Fibroblast of skin of left biceps (primary cell): Measurements from ENCODE around the gene MICU2.

Source experiments
- DNase-seq, 2 experiments: peaks; one replicate each; pipeline ENCODE4 v3.0.0-alpha.2; 2013; ENCODE audit warnings: low read depth in 2 of 2

The MICU2 gene, protein sequence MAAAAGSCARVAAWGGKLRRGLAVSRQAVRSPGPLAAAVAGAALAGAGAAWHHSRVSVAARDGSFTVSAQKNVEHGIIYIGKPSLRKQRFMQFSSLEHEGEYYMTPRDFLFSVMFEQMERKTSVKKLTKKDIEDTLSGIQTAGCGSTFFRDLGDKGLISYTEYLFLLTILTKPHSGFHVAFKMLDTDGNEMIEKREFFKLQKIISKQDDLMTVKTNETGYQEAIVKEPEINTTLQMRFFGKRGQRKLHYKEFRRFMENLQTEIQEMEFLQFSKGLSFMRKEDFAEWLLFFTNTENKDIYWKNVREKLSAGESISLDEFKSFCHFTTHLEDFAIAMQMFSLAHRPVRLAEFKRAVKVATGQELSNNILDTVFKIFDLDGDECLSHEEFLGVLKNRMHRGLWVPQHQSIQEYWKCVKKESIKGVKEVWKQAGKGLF

DNA sequence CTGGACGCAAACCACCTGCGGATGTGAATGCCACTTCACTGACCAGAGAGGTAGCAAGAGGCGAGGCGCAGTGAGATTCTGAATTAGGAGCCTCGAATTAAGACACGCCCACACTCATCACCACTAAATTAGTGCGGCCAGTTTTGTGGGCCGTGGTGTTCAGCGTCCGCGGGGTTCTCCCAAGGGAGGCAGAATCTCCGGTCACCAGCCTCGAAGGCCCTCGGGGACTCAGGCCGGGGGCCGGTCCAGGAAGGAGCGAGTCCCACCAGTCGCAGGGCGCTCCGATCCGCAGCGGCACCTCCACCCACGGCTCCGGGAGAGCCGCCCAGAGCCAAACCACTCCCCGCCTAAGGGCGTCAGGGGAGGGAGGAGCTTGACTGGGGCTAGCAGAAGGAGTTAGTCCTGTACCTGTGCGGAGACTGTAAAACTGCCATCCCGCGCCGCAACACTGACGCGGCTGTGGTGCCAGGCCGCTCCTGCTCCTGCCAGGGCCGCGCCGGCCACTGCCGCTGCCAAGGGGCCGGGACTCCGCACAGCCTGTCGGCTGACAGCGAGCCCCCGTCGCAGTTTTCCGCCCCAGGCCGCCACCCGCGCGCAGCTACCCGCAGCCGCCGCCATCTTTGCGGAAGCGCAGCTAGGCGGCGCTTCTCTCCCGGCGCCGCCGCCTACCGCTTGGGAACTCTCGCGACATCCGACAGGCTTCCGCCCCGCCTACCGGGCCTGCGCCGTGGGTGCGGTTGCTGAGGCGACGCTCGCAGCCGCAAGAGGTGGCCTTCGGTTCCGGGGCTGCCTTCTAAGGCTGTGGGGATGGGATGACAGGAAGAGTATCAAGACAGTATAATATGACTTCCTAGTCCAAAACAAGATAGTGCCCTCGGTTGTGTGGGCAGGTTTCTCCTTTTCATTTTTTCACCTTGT, at the start of gene MICU2:
TSS of gene MICU2 (minus strand) at position 640 of the 918 bp plus-strand sequence. CDS start at position 618, 22 bp downstream.
- peak; percentile 79 to 82 for DNase-seq

DNA sequence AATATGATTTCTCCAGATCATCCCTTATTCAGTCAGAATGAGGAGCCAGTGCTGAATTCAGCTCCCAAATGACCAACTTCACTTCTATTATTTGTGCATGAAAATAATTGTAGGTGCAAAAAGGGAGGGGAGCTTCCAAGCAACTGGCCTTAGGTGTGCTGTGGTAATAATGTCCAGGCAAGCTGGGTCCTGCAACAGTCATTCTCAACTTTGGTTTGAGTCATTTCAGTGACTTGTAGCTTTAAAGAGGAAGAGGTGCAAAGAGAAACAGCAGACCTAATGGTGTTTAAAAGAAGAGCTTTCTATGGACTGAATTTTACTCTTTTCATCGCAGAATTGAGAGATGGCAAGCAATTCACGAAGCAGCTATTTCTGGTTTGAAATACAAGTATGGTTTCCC, 37.7 kb upstream of the MICU2 start:
- DNase-seq, result no peak

DNA sequence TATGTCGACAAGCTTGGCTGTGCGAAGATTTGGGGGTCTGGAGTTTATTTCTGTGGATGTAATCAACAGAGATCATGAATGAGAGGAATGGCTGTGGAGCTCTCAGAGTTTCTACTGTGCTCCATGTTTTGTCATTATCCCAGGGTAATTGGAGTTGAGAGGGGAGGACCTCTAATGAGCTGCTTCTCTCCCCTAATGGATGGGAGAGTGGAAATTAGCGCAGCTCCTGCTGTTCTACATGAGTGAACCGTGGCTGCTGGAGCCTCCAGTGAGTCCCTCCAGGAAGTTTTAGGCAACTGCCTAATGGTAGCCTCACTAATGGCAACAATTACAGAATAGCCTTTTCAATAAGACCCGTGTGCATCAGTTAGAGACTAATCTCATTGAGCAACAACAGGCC, 35.6 kb upstream of the MICU2 start:
- no peak for DNase-seq

DNA sequence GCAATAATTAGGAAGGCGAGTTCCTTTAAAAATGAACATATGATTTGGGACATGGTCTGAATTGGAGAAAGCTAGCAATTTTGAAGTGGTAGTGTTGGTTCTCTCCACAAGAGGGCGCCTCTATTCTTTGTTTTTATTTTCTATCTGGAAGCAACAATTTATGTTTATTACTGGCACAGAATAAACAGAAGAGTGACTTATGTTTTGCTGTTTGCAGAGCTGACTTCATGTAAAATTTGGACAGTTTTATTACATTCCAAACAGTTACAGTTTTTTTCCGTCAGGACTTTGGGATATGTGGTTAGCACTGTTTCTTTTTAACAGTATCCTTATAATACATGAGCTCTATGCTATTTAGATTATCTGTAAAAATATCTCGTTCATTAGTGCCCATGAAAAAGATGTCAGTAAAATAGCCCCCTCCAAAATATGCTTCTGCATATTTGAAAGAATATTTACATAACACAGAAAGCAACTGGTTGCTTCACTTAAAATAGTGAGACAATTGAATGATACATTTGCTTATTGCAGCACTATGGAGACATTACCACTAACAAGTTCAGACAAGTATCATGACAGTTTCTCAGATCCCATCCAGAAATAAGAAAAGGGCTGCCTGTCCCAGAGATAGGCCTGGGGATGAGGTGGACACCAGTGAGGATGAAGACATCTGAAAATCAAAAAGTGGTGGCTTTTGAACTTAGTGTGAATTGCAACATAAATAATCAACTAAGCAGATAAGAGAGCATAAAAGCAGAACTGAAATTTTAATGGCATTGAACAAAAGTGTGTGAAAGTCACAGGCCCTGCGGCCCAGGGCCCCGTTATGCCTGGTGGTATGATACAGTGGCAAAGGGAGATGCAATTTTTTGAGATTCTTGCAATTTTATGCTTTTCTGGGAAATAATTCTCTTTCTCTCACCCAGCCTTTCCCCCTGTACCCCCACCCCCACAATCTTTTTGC, 34.6 kb upstream of the MICU2 start:
- DNase-seq, result no peak

DNA sequence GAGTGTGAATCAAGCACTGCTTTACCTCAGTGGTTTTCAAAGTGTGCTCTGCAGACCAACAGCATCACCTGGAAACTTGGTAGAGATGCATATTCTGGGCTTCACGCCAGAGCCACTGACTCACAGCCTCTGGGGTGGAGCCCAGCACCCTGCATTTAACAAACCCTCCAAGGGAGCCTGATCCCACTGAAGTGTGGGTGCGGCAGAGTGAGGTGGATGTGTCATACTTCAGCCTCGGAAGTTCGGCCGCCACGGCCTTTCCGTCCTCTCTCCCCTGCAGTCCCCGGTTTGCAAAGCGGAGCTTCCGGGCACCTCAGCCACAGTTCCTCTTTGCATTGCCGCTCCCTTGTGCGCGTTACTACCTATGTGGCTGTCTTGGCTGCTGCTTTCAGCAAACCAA, 33.3 kb upstream of the MICU2 start:
- DNase-seq, result no peak

DNA sequence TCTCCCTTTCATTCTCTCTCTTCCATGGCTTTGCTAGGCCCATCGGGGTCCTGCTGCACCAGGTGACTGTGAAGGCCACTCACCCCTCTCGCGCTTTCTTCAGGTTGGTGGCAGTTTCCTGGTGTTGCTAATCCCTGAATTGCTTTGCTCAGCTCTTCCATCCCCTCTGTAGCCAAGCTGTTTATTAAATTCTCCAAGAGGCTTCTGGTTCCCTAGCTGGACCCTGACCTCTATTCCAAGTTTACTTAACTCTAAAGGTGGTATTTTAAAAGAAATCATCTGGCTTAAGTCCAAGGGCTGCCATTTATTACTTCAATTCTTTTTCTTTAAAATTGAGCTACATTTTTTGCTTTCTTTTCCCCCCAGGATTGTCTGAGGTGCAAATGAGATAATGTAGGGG, 32.7 kb upstream of the MICU2 start:
- no peak for DNase-seq

DNA sequence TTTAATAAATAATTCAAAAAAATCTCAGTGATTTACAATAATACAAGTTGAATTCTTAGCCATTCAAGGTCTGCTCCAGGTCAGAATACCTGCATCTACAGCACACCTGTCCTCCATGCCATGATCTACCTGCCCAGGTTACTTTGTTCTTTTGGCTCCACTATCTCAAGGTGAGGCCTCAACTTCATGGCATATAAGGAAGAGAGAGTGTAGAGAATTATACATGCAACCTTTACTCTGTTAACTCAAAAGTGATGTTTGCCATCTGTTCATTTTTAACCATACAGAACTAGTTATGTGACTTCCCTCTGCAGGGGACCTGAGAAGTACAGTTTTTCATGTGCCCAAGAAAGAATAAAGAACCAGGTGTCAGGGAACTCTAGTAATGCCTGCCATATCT, 28.2 kb upstream of the MICU2 start:
- DNase-seq, result no peak

DNA sequence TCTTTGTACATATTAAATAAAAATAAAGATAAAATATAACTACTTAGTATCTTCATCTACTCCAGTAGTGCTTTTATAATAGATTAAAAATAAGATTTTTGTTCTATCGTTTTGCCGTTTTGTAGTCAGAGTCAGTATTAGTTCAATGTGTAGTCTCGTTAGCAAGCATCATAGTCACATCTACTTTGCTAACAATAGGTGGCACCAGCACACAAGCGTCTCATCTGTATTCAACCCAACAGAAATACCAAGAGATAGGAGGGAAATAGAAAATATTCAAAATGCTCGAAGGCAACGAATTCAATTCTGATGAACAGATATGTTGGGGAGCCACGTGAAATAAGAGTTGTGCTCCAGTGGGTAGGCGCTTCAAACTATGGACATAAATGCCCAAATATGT, 21.4 kb upstream of the MICU2 start:
- DNase-seq, result no peak

DNA sequence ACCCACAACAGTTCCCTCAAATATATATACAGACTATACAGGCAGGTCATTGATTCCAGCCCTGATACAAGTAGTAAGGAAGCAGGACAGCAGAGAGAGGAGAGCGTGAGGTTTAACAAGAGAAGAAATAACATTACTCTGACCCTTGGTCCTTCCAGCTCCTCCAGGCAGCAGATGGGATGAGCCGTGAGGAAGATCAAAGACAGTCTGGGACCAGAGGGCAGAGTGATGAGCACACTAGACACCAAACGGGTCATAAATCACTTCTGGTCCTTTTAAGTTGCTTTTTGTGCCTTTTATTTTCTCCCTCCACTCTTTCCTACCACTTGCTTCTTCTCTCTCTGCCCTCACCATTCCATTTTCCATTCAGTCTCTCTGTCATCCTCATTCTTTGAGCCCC, 16.9 kb upstream of the MICU2 start:
- DNase-seq, result no peak

DNA sequence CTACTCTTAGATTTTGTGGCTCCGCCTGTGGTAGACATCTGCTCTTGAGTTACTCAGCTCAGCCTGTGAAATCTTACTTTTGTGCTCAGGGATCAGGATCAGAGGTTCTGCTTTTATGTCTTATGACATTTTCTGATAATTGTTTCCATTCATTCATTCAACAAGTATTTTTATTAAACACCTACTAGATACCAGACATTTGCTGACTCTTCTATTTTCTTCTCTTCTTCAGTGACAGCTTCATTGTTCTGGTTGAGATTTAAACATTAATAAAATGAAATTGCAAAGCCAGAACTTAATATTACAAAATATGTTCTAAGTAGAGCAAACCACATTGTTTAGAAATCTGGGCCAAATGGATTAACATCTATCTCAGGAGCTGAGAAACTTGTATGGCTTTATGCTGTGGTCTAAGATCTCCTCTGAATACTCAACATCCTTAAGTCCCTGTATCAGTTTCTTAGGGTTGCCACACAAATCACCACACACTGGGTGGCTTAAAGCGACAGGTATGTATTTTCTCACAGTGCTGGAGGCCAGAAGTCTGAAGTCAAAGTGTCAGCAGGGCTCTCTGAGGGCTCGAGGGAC, 15.8 kb upstream of the MICU2 start:
- no peak for DNase-seq

DNA sequence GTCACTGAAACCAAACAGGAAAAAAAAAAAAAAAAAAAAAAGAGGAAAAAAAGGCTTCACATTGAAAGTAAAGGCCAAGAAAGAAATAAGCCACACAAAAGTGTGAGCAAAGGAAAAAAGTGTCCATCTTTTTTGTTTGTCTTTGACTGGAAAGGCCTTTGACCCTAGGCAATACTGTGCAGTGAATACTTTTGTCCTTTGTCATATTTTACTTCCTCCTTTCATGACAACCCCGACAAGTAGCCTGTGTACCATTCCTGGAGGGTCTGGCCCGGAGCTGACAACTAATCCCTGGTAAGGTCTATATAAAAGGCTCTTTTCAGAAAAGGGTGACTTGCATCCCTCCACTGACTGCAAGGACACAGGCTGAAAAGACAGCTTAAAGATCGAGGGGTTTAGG, 12.9 kb upstream of the MICU2 start:
- DNase-seq, result no peak

DNA sequence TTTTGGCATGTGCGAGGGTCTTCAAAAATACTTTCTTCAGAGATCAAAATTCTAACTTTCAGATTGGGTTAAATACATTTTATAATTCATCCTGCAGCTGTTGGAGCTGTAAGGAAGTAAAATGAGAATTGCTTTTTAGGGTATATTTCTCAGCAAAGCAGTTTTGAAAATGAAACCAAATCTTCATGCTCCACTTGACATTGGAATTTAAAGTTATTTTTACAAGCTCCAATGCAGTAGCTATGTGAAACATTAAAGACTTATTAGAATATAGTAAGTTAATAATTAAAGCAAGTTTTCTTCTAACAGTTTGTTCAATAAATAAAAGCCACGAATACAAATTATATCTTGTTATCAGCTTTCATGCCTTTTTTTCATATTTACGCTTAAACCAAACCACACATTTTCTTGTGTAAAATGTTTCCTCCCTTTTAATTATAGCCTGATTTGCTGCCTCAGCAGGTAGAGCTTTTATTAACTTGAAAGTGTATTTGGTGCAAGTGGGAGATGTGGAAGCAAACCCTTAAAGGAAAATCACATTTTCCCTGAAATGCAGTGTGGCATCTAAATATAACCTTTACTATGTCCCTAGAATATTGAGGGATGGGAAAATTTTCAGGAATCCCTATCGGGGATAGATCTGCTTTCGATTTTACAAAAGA, 12.4 kb upstream of the MICU2 start:
- no peak for DNase-seq

DNA sequence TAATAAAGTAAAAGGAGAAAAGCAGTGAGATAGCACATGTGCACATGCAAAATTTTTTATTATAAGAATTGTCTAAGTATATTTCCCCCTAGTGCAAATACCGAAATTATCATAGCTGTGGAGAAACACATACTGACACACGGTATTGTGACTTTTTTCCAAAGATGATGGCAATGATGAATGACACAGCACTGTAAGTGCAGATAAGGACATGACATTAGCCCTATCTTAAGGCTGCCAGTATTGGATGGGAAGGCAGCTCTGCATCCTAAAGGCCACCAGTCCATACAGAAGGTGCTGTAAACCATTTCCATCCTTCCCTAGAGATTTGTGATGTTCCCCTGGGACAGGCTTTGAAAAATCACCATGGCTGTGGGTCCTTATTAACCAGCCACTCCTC, 11.5 kb upstream of the MICU2 start:
- DNase-seq, result no peak

DNA sequence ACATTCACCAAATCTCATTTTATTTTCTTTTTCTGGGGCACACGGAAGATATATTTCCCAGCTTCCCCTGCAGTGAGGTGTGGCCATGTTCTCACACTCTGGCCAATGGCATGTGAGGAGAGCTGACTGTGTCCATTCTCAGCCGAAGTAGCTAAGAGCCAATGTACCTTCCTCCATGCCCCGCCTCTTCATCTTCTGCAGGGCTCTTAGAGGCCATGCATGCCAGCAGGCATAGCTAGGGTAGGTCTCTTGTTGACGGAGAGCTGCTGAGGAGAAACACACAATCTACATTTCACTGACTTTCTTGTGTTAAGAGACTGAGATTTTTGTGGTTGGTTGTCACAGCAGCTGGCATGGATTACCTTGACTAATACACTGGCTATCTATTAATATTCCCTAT, 9.8 kb upstream of the MICU2 start:
- DNase-seq, result no peak

DNA sequence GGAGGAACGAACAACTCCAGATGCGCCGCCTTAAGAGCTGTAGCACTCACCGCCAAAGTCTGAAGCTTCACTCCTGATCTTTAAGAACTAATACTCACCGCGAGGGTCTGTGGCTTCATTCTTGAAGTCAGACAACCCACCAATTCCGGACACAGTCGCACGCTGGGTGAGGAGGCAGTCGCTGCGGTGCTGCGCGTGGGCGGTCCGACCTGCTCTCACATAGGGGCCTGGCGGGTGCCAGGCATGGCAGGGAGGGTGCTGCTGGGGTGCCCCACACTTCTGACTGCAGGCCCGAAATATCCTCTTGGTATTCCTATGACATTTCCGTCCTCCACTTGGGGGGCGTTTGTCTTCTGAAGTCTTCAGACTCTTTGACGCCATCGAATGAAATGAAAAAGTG, 7.4 kb upstream of the MICU2 start:
- DNase-seq, result no peak

DNA sequence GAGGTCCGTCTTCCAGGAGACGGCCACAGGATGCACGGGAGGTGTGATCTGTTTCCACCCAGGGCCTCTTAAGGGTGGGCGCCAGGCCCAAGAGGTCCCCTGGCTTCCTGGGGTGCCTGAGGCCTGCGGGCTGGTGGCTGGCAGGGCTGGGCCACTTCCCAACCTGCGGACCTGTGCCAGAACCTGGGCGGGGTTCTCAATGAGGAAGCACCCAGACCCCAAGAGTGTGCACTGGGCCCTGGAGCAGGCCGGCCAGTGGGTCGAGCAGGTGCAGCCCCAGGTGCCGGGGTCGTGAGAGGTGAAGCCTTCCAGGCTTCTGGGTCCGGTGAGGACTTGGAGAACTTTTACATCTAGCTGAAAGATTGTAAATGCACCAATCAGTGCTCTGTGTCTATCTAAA, 6.7 kb upstream of the MICU2 start:
- no peak for DNase-seq

DNA sequence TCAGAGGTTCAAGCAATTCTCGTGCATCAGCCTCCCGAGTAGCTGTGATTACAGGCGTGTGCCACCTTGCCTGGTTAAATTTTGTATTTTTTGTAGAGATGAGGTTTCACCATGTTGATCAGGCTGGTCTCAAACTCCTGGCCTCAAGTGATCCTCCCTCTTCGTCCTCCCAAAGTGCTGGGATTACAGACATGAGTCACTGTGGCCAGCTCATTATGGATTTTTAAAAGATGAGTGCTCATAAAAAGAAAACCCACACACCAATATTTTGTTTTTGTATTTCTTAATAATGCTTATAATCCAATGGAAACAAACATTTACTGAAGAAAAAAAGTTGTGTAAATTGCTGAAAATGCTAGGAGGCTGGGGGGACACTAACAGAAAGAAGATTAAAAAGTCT, 5.0 kb upstream of the MICU2 start:
- no peak for DNase-seq

DNA sequence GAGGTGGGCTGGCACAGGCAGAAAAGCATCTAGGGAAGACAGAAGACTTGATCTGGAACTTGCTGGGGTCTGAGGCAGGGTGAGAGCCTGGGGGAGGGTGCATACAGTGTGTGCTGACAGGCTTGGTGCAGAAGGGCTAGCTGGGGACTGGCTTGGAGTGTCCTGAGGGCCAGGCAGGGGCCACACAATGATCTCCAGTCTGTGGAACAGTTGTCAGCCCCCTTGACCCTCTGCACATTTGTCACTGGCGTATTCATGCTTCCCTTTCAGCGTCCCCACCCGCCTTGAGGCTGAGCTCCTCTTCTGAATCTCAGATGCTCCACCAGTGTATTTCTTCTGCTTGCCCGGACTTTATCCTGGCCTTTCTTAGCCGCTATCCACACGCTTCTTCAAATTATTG, 2.8 kb upstream of the MICU2 start:
- no peak for DNase-seq

DNA sequence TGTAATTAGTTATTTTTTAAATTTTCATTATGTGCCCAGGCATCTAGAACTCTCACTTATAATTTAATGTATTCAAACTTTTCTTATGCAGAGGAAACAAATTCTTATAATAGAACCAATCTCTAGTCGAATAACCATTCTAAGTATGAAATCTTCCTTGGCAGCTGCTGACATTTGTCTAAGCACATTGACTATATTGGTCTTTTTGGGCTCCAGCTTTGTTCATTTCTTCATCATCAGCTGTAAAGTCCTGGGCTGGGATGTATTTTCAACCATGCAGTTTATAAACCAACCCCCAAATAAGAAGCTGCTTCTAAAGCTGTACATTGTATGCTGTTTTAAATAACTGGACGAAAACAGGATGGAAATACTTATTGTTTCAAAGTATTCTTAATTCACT, 2.3 kb upstream of the MICU2 start:
- no peak for DNase-seq

DNA sequence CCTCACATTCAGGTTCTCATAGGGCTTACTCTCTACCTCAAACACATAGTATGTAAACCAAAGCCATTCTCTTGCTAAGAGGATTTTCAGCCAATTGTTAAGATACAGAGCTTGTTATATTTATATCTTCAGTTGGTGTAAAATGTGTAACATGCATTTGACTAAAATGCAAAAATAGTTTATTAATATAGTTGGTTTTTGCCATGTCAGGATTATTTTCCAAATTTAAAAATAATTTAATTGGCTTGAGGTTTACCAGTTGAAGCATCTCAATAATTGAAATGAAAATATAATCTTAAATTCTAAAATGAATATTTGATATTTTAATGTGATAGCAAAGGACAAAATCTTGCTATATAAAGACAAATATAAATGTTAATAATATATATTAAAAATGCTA, 7.2 kb downstream of the MICU2 start:
- DNase-seq, result no peak

DNA sequence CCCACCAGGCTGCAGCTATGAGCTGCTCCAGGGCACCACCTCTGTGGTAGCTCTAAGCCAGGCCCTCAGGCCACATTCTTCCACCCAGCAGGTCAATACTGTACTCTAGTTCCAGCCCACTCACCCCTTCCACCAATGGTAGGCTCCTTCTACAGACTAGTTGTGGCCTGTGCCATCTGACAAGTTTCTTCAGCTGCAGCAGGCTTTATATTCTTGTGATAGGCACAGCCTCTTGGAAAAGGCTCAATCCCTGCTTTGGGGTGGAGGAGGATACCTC, 8.5 kb downstream of the MICU2 start:
- no peak for DNase-seq
